GM11168 (cell line): ENCODE data around the gene ARHGEF18.
"Not testable (repeated sequence)": the region's sequence is repeated elsewhere in the genome, so short reads cannot be mapped to it uniquely, and the experiment has no call there.

Experiments used
- in situ Hi-C: fragments of 300-500 bp; cut with MboI; formaldehyde crosslinking; loops from one replicate; pipeline ENCODE4 v1.12.0; 2022; ENCODE audit warnings: low sequenced_read_pairs; ENCODE audit not compliant: unreplicated experiment

Gene ARHGEF18

DNA sequence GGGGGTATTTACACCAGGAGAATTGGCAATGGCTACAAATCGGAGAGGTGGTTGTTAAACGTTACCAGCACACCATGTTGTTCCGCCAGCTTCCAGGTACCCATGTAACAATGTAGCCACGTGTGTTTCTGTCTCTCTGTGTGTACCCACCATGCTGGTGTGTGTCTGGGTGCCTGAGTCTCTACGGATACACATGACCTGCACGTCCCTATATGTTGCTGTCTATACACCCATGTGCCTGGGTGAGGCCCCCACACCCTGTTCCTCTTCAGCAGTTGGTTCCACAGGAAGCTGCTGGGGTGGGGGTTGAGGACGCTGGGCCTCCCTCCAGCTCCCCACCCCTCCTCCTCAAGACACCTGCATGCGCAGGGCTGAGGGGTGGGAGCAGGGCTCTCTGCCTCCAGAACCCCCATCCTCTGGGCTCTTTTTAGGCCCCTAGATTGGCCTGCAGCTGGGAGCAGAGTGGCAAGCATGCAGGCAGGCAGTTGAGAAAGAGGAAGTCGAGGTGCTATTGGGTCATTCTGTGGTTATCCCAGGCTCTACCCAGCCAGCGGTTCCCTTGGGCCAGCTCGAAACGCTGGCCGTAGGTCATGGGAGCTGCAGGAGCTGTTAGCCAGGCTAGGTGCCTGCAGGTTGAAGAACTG is at the start of gene ARHGEF18:
Gene ARHGEF18 (plus strand): TSS at position 351 of the 644 bp plus-strand sequence. CDS start 13,954 bp downstream, outside the sequence.
- in situ Hi-C loops, result loop anchor here (10.0 kb wide), 1 partner anchor 244 kb away; no protein-coding TSS in a partner anchor

DNA sequence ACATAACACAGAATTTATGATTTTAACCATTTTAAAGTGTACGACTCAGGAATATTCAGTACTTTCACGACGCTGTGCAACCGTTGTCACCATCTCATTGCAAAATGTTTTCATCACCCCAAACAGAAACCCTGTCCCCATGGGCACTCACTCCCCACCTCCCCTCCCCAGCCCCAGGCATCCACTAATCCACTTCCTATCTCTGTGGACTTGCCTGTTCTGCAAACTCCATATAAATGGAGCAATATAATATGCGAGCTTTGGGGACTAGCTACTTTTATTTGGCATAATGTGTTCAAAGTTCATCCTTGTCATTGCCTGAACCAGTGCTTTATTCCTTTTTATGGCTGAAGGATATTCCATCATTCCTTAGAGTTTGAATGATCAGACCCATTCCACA is 47.2 kb upstream of the ARHGEF18 start:
- in situ Hi-C loops, result no loop called here

GRCh38 chr19:7303470-7303869 is 45.3 kb upstream of the ARHGEF18 start:
- in situ Hi-C loops, result no loop called here

- in situ Hi-C loops, result no loop called here
Observed at GRCh38 chr19:7304200-7304599, 44.5 kb upstream of the ARHGEF18 start.

GRCh38 chr19:7307590-7308218 is 41.0 kb upstream of the ARHGEF18 start:
- in situ Hi-C loops, result no loop called here

DNA sequence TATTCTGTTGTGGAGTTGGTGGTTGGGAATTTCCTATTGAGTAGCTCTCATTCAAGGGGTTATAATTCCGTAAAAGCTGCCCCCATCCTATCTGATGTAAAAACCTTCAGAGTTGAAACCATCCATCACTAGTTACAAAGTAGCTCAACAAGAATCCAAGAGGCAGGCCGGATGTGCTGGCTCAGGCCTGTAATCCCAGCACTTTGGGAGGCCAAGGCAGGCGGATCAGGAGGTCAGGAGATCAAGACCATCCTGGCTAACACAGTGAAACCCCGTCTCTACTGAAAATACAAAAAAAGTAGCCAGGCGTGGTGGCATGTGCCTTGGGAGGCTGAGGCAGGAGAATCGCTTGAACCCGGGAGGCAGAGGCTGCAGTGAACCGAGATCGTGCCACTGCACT is 40.4 kb upstream of the ARHGEF18 start:
- in situ Hi-C loops, result not testable (repeated sequence)

DNA sequence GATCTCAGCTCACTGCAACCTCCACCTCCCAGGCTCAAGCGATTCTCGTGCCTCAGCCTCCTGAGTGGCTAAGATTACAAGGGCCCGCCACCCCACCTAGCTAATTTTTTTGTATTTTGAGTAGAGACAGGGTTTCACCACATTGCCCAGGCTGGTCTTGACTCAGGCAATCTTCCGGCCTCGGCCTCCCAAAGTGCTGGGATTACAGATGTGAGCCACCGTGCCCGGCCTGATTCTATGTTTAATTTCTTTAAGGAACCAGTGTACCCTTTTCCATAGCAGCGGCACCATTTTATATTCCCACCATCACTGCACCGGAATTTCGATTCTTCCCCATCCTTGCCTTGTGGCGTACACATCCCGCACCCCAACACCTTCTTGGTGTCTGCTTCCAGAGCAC is 36.8 kb upstream of the ARHGEF18 start:
- in situ Hi-C loops, result no loop called here

- in situ Hi-C loops, result no loop called here
Observed at GRCh38 chr19:7312816-7313215, 35.9 kb upstream of the ARHGEF18 start.

- in situ Hi-C loops, result no loop called here
Observed at GRCh38 chr19:7318176-7318575, 30.6 kb upstream of the ARHGEF18 start.

GRCh38 chr19:7326105-7326877 is 22.4 kb upstream of the ARHGEF18 start:
- in situ Hi-C loops, result no loop called here

GRCh38 chr19:7327802-7328201 is 20.9 kb upstream of the ARHGEF18 start:
- in situ Hi-C loops, result no loop called here

DNA sequence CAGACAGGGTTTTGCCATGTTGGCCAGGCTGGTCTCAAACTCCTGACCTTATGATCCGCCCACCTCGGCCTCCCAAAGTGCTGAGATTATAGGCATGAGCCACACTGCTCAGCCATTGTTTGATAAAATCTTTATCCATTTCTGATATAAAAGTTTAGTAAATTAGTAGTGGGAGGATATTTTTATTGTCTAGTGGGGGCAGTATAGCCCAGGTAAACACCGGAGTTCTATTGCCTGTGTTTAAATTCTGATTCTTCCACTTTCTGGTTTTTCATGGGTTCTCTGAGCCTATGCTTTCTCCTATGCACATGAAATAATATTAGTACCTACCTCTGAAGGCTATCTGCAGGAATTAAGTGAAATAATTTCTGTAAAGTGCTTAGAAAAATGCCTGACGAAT is 20.1 kb upstream of the ARHGEF18 start:
- in situ Hi-C loops, result no loop called here

DNA sequence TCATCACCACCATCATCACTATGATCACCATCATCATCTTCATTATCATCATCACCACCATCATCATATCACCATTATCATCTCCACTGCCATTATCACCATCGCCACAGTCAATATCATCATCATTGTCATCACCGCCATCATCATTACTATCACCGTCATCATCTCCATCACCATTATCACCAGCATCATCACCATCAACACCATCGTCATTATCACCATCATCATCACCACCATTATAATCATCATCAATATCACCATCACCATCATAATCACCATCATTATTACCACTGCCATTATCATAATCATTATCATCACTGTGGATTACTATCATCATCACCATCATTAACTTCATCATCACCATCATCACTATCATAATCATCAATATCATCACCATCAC is 17.3 kb upstream of the ARHGEF18 start:
- in situ Hi-C loops, result no loop called here

- in situ Hi-C loops, result no loop called here
Observed at GRCh38 chr19:7333198-7334118, 15.3 kb upstream of the ARHGEF18 start.

GRCh38 chr19:7336321-7336973 is 12.3 kb upstream of the ARHGEF18 start:
- in situ Hi-C loops, result no loop called here

GRCh38 chr19:7337380-7338194 is 11.2 kb upstream of the ARHGEF18 start:
- in situ Hi-C loops, result no loop called here

DNA sequence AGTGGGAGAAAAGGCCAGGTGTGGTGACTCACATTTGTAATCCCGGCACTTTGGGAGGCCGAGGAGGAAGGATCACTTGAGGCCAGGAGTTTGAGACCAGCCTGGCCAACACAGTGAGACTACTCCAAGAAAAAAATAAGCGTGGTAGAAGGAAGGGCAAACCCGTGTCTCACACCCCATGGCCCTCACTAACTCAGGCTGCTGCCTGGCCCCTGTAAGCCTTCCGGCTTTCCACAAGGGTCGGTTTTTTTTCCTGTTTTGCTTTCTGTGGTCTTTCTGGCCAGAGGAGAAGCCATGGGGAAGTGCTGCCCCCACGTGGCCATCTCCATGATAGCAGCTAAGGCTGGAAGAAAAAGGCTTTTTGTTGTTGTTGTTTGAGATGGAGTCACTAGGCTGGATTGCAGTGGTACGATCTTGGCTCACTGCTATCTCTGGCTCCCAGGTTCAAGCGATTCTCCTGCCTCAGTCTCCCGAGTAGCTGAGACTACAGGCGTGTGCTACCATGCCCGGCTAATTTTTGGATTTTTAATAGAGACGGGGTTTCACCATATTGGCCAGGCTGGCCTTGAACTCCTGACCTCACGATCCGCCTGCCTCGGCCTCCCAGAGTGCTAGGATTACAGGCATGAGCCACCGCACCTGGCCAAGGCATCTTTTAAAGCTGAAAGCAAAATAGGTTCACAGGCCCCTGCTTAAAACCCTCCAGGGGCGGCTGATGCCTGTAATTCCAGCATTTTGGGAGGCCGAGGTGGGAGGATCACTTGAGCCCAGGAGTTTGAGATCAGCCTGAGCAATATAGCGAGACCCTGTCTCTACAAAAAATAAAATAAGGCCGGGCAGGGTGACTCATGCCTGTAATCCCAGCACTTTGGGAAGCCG is 7.5 kb upstream of the ARHGEF18 start:
- in situ Hi-C loops, result loop anchor here (10.0 kb wide), 1 partner anchor 236 kb away; no protein-coding TSS in a partner anchor

DNA sequence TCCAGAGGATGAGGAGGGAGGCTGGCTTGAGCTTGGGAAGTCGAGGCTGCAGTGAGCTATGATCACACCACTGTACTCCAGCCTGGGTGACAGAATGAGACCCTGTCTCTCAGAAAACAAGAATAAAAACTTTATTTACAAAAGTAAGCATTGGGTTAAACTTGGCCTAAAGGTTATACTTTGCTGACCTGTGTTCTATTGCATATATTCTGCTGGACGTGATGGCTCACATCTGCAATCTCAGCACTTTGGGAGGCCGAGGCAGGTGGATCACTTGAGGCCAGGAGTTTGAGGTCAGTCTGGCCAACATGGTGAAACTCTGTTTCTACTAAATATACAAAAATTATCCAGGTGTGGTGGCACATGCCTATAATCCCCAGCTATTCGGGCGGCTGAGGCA is 6.6 kb upstream of the ARHGEF18 start:
- in situ Hi-C loops, result loop anchor here (10.0 kb wide), 1 partner anchor 237 kb away; no protein-coding TSS in a partner anchor
